GM19239 (cell line): Measurements from ENCODE around the gene EHF.

ENCODE experiments used
- DNase-seq: peaks from one replicate; pipeline ENCODE4 v3.0.0; 2011; ENCODE audit warnings: low spot score; ENCODE audit not compliant: insufficient read length
- FAIRE-seq: peaks from 2 replicates; lab custom pipeline; 2011; peaks lifted over from hg19 to GRCh38; lab: Jason Lieb, UNC

The EHF gene

GRCh38 chr11:34706709-34707461, 86.0 kb downstream of the EHF start:
- DNase-seq (no peak), FAIRE-seq (no peak)

GRCh38 chr11:34707462-34707840, 86.6 kb downstream of the EHF start:
- DNase-seq (no peak), FAIRE-seq (no peak)
